ENCODE measurements around the gene DNAH17.

GRCh38 chr17:78613416-78613815, 36.2 kb upstream of the DNAH17 start:
- TF ChIP-seq, protein P1, sequence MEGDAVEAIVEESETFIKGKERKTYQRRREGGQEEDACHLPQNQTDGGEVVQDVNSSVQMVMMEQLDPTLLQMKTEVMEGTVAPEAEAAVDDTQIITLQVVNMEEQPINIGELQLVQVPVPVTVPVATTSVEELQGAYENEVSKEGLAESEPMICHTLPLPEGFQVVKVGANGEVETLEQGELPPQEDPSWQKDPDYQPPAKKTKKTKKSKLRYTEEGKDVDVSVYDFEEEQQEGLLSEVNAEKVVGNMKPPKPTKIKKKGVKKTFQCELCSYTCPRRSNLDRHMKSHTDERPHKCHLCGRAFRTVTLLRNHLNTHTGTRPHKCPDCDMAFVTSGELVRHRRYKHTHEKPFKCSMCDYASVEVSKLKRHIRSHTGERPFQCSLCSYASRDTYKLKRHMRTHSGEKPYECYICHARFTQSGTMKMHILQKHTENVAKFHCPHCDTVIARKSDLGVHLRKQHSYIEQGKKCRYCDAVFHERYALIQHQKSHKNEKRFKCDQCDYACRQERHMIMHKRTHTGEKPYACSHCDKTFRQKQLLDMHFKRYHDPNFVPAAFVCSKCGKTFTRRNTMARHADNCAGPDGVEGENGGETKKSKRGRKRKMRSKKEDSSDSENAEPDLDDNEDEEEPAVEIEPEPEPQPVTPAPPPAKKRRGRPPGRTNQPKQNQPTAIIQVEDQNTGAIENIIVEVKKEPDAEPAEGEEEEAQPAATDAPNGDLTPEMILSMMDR (IDR thresholded peaks at IDR 0.05) = no peak
- TF ChIP-seq POLR2A (IDR thresholded peaks at IDR 0.05) = no peak

Data from lower leg skin (tissue), 3 donors.